ENCODE measurements around the gene RIMBP2.

The RIMBP2 gene

GRCh38 chr12:130398100-130398848, 317.8 kb downstream of the RIMBP2 start:
- DNase-seq = no peak

GRCh38 chr12:130396667-130397066, 319.4 kb downstream of the RIMBP2 start:
- DNase-seq = no peak

GRCh38 chr12:130394906-130395305, 321.2 kb downstream of the RIMBP2 start:
- DNase-seq = no peak

- no peak for DNase-seq
These were observed 324.9 kb downstream of the RIMBP2 start for GRCh38 chr12:130391186-130391585.

- DNase-seq = no peak
These were observed 330.9 kb downstream of the RIMBP2 start for GRCh38 chr12:130385193-130385592.

- no peak for DNase-seq
These were observed 331.9 kb downstream of the RIMBP2 start for GRCh38 chr12:130384234-130384633.

- no peak for DNase-seq
These were observed 333.3 kb downstream of the RIMBP2 start for GRCh38 chr12:130382818-130383217.

GRCh38 chr12:130375296-130376287, 340.5 kb downstream of the RIMBP2 start:
- no peak for DNase-seq

GRCh38 chr12:130374083-130374482, 342.0 kb downstream of the RIMBP2 start:
- DNase-seq = no peak

GRCh38 chr12:130372936-130373335, 343.2 kb downstream of the RIMBP2 start:
- DNase-seq = no peak

GRCh38 chr12:130371296-130371695, 344.8 kb downstream of the RIMBP2 start:
- DNase-seq = no peak

GRCh38 chr12:130369816-130370215, 346.3 kb downstream of the RIMBP2 start:
- no peak for DNase-seq

GRCh38 chr12:130367523-130367922, 348.6 kb downstream of the RIMBP2 start:
- no peak for DNase-seq

GRCh38 chr12:130367003-130367402, 349.1 kb downstream of the RIMBP2 start:
- no peak for DNase-seq

GRCh38 chr12:130366159-130366558, 349.9 kb downstream of the RIMBP2 start:
- no peak for DNase-seq

- DNase-seq = no peak
These were observed 351.5 kb downstream of the RIMBP2 start for GRCh38 chr12:130364578-130364977.

GRCh38 chr12:130362060-130362459, 354.0 kb downstream of the RIMBP2 start:
- DNase-seq = no peak

- no peak for DNase-seq
These were observed 358.3 kb downstream of the RIMBP2 start for GRCh38 chr12:130357729-130358330.

GRCh38 chr12:130357241-130357640, 358.9 kb downstream of the RIMBP2 start:
- no peak for DNase-seq

- no peak for DNase-seq
These were observed 359.9 kb downstream of the RIMBP2 start for GRCh38 chr12:130356222-130356621.

- no peak for DNase-seq
These were observed 361.7 kb downstream of the RIMBP2 start for GRCh38 chr12:130354407-130354806.

GRCh38 chr12:130353081-130353480, 363.0 kb downstream of the RIMBP2 start:
- DNase-seq = no peak

GRCh38 chr12:130351326-130351725, 364.8 kb downstream of the RIMBP2 start:
- DNase-seq = no peak
